DOHH2 (cell line): ENCODE measurements around the gene ZMIZ1.

ENCODE experiments used
- CTCF ChIP-seq: fragments of 200-600 bp; sonication (generic); IDR thresholded peaks from one replicate; pipeline ENCODE4 v1.5.1; 2014; ENCODE audit warnings: antibody characterized with exemption, mild to moderate bottlenecking, low read depth, low read length; ENCODE audit not compliant: poor library complexity, severe bottlenecking
- EZH2phosphoT487 ChIP-seq: fragments of 200-600 bp; sonication (generic); IDR thresholded peaks from 2 replicates; pipeline ENCODE4 v1.6.1; 2017; ENCODE audit warnings: borderline replicate concordance, mild to moderate bottlenecking, antibody characterized with exemption, low read length, moderate library complexity, mixed read lengths

- TF ChIP-seq CTCF (no peak), EZH2phosphoT487 (no peak)
Observed at GRCh38 chr10:79310200-79310865, 241.6 kb downstream of the ZMIZ1 start.
